Measurements from ENCODE around the gene EFHD2.

- TF ChIP-seq CTCF (conservative IDR thresholded peaks at IDR 0.05) (no peak), EZH2 (IDR thresholded peaks at IDR 0.05; ENCODE audit: low read depth) (no peak)
These were observed 25.3 kb upstream of the EFHD2 start for GRCh38 chr1:15384301-15384901.

Data from PC-9 (cell line).